HS-27A (cell line): ENCODE data around the gene CTBS.
"Not testable (repeated sequence)": the region's sequence is repeated elsewhere in the genome, so short reads cannot be mapped to it uniquely, and the experiment has no call there.

Experiments
- DNase-seq: peaks from one replicate; pipeline ENCODE4 v3.0.0-alpha.2; 2012; ENCODE audit warnings: low read depth, missing footprints

The CTBS gene

DNA sequence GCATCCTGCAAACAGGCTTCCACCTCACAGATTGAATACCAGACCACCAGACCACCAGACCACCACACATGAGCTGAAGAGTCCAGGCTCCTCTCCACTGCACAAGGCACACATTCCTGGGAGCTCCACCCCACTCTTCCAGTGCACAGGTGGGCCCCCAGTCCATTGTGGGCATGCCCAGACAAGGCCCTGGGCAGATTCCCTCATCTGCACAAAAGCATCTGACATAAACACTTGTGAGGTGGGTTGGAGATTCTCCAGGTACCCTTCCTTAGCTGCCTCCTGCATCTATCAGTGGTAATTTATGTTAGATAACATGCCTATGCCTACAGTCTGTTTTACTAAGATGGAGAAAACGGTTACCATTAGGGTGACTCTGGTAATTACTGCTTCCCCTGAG lies 11.6 kb upstream of the CTBS start:
- no peak for DNase-seq

DNA sequence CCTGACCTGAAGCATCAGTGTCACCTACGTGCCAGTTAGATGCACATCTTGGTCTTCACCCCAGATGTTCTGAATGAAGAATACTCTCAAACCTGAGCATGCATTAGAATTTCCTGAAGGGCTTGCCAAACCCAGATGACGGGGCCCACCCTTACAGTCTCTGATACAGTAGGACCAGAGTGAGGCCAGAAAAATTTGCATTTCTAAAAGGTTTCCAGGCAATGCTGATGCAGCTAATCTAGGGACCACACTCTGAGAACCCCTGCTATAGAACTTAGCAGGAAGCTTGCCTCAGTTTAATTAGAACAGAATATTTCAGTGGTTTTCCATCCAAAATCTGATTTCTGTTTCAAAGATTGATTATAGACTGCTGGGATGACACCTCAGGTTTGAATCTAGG lies 9.9 kb upstream of the CTBS start:
- no peak for DNase-seq

DNA sequence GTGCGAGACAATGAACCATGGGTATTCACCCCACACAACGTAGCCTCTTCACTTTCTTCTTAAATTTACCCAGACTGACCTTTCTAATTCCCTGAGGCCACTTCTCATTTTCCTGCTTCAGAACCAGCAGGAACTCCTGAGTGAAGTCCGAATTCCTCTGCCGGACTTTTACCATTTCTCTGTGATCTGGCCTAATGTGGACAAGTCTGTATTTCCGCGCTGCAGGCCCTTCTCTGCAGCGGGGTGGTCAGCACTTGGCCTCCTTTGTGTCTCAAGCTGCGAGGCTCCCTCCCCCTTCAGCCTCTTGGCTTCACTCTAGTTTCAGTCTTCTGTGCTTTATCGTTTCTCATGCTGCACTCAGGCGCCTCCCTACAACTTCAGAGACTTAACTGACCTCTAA lies 9.4 kb upstream of the CTBS start:
- no peak for DNase-seq

DNA sequence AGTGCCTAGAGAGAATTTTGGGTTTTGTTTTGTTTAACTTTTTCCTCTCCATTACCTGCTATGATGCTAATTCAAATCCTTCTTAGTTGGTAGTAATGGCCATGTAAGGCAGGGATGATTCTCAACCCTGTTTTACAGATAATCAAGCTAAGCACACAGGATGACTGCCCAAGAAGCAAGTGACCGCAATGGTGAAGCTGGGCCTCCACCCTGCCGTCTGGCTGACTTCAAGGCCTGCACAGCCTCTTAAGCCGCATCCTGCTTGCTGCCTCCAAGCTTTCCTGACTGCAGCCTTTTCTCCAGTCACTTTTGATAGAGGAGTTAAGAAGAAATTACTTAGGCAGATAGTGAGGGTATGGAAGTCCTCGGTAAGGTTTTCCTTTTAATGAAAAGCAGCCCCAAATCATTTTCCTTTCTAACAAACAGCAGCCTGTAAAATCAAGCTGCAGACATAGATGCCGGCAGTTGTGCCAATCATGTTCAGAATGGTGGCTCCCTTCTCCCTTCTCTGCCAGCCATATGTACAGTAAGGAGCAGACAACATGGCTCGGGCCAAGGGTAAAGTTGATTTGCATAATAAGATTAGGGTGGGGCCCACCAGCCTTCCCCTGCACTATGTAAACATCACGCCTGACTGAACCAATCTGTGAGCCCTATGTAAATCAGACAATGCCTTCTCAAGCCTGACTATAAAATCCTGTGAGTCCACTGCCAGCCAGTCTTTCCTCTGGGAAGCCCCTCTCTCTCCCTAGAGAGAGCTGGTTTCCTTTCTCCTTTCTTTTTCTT lies 8.8 kb upstream of the CTBS start:
- DNase-seq: no peak

DNA sequence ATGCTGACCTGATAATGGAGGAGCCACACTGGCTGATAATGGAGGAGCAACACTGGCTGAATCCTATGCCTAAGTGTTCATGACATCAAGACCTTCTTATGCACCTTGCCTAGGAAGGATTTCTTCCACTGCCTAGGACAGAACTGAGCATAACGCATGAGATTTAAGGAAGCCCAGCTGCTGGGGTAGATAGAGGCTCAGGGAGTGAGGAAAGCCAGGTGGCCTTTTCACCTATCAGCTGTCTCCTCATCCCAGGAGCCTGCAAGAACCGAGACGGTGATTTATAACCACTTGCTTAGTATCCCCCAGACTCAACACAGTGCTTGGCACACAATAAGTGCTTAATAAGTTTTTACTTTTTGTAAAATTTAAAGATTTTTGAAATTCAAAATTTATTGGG lies 7.4 kb upstream of the CTBS start:
- no peak for DNase-seq

DNA sequence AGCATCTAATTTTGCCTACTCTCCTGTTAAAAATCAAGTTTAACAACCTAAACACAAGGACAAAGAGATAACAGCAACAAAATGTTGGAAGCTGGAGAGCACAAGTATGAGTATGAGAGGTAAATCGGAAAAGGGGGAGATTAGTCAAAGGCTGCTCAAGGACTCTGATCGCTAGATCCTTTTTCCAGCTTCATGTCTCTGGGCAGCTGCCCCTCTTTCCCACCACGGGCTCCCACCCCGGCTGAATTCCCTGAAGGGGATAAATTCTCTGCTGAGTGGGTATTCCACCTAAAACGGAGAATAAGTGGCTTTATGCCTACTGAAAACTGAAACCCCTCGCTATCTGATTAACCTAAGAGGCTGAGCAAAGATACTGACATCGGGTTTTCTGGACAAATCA lies 696 bp upstream of the CTBS start:
- DNase-seq: no peak

DNA sequence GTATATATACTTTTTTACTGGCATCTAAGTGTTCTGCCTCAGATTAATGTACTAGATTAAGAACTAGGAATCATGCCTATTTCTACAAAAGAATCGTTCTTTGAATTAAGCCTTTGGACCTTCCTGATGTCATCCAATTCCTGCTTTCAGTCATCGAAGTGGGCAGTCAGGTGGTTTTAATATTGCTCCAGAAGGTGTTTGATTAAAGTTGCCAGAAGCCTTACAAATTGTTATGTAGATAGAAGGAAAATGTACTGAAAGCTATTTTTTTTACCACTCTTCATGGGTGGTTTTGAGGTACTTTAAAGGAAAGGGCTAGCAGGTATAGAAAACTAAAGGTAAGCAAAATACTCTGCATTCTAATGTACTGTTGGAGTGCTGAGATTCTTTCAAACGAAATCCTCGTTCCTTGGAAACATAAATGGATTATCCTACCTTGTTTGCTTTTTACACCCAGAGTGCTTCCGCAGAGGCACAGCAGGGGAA lies 716 bp downstream of the CTBS start:
- peak; percentile 2 for DNase-seq

DNA sequence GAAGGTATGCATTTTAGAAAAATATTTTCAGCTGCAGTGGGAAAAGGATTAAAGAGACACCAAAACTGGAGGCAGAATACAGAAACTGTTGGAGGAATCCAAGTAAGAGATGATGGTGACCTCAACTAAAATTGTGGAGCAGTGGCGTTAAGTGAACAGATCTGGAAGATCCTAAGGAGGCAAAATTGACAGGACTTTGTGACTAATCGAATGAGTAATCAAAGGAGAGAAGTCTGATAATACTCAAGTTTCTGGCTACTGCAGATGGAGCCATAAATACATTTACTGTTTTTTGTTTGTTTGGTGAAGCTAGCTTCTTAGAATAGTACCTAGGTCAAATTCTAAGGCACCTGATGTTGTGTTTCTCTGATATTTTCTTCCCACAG lies 3.1 kb downstream of the CTBS start:
- peak; percentile 7 for DNase-seq

DNA sequence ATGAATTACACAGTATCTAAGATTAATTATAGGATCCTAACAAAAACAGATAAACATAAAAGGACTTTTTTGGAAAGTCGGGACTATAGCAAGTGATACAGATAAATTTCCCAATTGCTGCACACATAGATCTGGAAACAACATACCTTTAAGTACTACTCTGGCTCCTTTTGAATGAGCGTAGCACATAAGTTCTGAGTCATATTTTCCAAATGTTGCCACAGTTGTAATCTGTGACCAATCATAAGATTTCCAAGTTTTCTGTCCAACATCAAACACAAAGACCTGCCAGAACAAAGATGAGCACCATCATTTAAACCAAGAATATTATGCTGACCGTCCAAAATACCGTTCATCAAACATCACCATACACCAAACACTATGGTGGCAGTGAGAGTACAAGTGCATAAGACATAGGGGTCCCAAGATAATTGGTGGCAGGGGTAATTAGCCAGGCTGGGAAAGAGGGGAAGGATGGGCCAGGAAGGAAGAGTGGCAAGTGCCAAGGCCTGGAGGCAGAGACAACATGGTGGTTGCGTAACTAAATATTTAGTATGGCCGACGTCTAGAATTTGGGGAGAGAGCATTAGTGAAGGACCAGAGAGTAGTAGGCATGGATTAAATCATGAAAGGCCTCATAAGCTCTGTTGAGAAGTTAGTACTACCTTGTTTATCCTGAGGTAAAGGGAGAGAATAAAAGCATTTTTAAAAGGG lies 3.6 kb downstream of the CTBS start:
- no peak for DNase-seq

DNA sequence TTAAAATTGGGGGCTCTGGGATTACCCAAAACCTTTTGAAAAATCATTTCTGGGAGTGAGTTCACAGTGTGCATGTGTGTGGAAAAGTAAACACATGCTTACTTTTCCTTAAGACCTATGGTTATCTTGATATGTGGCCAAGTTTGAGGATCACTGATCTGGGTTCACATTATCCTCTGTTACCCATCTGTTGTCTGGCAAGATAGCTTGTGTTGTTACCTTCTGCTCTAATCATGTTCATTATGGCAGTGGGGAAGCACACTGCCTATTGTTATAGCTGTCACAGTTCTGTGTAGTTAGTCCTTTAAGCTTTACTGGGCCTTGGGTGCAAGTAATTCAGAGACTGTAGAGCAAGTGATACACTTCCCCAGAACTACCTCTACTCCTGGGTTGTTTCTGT lies 5.0 kb downstream of the CTBS start:
- no peak for DNase-seq

DNA sequence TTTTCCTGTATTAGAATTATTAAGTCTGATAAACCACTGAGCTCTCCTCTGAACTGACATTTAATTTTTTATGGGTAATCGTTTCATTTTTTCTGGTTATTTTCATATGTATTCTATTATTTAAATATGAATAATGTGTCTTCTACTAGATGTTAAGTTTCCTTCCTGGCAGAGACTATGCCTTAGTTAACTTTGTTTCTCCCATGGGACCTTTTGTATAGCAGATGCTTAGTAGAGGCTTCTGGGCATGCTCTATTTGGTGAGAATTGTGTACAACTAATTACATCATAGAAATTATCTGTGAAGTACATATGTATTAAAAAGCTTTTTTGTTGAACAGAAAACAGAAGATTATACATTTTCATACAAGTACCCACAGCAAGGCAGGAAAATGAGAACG lies 23.4 kb downstream of the CTBS start:
- DNase-seq: no peak

DNA sequence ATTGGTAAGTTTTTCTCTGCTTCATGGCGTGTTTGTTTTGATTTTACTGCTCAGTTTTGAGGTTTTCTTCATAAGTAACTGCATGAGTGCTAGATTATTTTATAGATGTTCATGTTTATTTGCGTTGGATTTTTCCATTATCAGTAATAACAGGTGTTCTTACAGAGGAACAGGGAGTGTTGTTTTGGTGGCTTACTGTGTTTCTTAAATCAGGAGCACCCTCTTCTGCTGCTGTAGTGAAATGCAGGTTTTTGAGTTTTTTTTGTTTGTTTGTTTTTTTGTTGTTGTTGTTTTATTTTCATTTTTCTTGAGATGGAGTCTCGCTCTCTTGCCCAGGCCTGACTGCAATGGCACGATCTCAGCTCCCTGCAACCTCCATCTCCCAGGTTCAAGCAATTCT lies 32.6 kb downstream of the CTBS start:
- DNase-seq: no peak

DNA sequence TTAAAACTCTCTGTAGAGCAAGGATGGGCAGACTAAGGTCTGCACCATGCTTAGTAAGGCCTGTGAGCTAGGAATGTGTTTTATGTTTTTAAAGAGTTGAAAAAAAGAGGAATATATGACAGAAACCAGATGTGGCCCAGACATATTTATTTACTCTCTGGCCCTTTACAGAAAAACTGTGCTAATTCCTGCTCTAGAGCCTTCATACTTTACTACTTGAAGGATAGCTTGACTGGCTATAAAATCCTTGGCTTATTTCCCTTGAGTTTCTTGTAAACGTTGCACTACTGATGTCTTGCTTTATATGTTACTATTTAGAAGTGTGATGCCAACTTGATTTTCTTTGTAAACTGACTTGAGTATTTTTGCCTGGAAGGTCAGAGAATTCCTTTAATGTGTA lies 33.5 kb downstream of the CTBS start:
- no peak for DNase-seq

DNA sequence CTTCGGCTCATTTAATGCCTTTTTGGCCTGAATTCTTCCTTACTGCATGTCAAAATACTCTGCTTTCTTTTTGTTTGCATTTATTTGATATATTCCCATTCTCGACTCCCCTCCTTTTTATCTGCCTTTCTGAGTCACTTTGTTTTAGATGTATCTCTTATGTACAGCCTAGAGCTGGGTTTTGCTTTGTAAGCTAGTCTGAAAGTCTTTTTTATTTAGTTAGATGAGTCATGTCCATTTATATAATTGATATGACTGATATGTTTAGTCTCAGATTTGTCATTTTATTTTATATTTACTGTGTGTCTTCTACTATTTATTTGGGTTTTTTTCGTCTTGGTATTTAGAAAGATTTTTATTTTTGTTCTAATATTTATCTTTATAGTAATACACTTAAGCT lies 34.3 kb downstream of the CTBS start:
- no peak for DNase-seq

DNA sequence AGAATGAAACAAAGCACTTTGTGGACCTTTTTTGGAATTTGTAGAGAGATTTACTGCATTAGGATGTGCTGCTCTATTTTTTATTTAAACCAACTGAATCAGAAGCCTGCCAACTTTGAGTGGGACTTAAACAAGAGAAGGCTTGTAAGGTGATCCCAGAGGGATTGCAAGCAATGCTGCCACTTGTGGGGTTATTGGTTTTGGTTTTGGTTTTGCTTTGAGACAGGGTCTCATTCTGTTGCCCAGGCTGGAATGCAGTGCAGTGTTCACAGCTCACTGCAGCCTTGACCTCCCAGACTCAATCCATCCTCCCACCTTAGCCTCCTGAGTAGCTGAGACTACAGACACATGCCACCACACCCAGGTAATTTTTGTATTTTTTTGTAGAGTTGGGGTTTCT lies 35.6 kb downstream of the CTBS start:
- DNase-seq: no peak

DNA sequence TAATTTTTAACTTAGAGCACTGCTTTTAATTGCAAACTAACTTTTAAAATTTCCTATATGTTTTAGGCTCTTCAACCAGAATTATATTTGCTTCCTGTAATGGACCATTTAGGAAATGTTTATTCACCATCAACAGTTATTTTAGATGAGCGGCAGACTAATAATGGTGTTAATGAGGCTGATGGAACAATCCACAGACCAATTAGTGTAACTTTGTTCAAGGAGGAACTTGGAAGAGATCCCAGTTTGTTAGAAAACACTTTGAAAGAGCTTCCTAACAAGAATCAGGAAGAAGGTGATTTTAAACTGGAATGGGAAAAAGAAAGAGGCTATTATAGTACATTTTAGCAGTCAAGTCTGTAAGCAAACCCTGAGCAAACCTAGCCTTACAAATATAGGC lies 48.5 kb downstream of the CTBS start:
- no peak for DNase-seq

DNA sequence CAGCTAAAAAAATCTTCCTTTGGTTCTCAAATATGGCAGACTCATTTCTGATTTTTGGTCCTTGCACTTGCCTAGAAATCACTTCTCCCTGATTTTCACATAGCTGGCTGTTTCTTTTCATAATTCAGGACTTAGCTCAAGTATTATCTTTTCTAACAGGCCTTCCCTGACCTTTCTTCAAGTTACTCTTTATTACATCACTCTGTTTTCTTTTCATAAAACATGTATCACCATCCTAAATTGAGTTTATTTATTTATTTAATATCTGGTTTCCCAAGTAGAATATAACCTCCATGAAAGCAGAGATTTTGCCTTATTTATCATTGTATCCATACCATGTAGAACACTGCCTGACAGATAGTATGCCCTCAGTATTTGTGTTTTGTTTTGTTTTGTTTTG lies 49.6 kb downstream of the CTBS start:
- DNase-seq: no peak

DNA sequence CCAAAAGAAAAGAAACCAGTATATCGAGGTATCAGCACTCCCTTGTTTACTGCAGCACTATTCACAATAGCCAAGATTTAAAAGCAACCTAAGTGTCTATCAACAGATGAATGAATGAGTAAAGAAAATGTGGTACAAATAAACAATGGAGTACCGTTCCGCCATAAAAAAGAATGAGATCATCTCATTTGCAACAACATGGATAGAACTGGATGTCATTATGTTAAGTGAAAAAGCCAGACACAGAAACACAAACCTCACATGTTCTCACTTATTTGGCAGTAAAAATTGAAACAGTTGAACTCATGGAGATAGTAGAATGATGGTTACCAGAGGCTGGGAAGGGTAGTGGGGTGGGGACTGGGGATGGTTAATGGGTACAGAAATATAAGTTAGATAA lies 63.6 kb downstream of the CTBS start:
- DNase-seq: no peak

DNA sequence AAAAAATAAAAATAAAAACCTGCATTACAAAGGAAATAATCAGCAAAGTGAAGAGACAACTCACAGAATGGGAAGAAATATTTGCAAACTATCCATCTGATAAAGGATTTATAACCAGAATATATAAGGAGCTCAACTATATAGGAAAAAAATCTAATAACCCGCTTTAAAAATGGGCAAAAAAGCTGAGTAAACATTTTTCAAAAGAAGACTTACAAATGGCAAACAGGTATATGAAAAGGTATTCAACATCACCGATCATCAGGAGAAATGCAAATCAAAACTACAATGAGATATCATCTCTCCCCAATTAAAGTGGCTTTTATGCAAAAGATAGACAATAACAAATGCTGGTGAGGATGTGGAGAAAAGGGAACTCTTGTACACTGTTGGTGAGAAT lies 64.1 kb downstream of the CTBS start:
- no peak for DNase-seq

DNA sequence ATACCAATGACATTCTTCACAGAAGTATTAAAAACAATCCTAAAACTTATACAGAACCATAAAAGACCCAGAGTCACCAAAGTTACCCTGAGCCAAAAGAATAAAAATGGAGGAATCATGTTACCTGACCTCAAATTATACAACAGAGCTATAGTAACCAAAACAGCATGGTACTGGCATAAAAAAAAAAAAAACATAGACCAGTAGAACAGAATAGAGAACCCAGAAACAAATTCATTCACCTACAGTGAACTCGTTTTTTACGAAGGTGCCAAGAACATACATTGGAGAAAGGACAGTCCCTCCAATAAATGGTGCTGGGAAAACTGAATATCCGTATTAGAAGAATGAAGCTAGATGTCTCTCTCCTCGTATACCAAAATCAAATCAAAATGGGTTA lies 65.2 kb downstream of the CTBS start:
- DNase-seq: no peak

DNA sequence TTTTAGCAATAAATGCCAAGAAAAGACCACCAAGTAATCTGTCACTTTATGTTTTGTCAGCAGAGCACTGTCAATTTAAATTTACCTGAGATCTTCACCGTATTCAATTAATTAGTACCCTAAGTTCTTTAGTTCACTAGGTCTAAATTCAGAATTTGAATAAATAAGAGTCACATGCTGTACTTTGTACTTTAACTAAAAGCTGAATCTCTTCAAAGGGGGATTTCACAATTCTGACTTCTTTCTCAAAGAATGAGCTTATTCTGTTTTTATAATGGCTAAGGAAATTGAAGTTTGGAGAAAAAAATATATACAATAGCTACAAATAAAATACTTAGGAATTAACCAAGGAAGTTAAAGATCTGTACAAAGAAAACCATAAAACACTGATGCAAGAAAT lies 65.7 kb downstream of the CTBS start:
- DNase-seq: no peak

DNA sequence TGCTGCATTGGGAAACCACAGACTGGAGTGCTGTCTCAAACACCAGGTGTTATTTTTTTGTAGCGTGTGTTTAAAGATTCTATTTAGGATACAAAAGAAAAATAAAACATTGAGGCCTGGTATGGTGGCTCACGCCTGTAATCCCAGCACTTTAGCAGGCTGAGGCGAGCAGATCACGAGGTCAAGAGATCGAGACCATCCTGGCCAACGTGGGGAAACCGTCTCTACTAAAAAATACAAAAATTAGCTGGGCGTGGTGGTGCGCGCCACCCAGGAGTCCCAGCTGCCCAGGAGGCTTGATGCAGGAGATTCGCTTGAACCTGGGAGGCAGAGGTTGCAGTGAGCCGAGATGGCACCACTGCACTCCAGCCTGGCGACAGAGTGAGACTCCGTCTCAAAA lies 66.4 kb downstream of the CTBS start:
- DNase-seq: not testable (repeated sequence)

DNA sequence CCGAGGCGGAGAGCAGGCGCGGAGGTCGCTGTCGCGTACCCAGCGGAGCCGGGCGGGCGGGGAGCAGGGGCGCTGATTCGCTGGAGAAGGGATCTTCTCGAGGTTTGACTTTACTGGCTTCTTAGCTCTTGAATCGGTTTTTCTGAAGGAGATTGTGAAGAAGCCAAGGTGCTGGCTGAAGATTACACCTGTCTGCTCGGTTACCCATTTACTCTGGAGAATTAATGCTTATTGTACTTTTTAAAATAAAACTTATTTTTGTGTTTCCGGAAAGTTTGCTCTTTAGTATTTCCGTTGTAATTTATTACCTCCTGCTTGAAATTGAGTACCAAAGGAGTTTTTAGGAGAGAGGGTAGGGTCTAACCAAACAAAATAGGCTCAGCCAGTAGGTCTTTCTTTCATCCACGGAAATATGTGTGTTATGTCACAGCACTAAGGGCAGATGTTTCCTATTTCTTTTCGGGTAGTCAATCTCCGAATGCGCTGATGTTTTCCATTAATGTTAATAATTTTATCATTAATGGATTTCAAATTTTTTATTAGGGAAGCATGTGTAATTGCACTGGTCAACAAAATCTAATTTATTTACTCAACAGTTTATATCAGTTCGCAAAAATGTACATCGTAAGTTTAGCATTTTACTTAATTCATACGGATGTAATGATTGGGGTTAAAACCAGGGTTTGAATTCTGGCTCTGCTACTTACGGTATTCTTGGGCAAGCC lies 67.3 kb downstream of the CTBS start:
- no peak for DNase-seq
